GF-D8 (cell line): ENCODE results near the gene ZNF197.
"Not testable (repeated sequence)": the region's sequence is repeated elsewhere in the genome, so short reads cannot be mapped to it uniquely, and the experiment has no call there.

Experiments
- DNase-seq: peaks from one replicate; lab custom pipeline; 2025; lab: John Stamatoyannopoulos, UW

The ZNF197 gene

GRCh38 chr3:44661189-44661588 lies 36.4 kb downstream of the ZNF197 start:
- no peak for DNase-seq

DNA sequence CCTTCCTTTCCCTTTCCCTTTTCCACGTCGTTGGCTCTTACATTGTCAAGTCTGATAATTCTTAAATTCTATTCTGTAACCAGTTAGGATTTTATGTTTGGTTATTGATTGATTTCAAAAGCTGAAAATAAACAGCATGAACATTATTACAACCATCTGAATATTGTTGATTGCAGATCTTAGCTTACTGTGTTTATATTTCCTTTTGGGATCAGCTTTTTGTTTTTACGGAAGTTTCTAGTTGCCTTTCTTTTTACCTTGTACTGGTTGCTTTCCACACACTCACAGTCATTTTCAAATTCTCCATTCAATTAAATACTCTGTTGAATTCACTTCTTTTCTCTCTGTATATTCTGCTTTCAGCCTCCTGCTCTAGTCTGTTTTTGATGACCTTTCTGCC lies 40.3 kb downstream of the ZNF197 start:
- DNase-seq, result no peak

DNA sequence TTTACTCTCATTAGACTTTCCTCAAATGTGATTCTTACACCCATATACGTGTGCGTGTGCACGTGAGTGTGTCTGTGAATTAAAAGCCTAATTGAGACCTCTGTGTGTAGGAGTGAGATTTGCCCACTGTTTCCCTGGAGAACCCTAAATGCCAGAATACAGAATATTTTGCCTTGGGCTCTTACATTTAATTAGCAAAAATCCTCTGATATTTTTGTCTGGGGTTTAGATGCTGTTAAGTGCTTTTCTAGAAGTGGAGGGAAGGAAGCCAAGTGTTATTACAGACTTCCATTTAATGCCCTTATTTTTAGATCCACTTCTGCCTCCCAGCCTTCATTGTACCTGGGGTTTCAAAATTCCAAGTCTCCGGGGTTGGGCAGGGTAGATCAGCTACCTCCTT lies 41.5 kb downstream of the ZNF197 start:
- no peak for DNase-seq

GRCh38 chr3:44669760-44670159 lies 44.9 kb downstream of the ZNF197 start:
- DNase-seq, result no peak

DNA sequence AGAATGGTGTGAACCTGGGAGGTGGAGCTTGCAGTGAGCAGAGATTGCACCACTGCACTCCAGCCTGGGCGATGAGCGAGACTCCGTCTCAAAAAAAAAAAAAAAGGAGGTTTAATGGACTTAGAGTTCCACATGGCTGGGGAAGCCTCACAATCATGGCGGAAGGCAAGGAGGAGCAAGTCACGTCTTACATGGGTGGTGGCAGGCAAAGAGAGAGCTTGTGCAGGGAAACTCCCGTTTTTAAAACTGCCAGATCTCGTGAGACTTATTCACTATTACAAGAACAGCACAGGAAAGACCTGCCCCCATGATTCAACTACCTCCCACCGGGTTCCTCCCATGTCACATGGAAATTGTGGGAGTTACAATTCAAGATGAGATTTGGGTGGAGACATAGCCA lies 48.6 kb downstream of the ZNF197 start:
- not testable (repeated sequence) for DNase-seq

- DNase-seq, result no peak
Measured at GRCh38 chr3:44674211-44674610, 49.4 kb downstream of the ZNF197 start.

- no peak for DNase-seq
Measured at GRCh38 chr3:44678480-44679116, 53.8 kb downstream of the ZNF197 start.

DNA sequence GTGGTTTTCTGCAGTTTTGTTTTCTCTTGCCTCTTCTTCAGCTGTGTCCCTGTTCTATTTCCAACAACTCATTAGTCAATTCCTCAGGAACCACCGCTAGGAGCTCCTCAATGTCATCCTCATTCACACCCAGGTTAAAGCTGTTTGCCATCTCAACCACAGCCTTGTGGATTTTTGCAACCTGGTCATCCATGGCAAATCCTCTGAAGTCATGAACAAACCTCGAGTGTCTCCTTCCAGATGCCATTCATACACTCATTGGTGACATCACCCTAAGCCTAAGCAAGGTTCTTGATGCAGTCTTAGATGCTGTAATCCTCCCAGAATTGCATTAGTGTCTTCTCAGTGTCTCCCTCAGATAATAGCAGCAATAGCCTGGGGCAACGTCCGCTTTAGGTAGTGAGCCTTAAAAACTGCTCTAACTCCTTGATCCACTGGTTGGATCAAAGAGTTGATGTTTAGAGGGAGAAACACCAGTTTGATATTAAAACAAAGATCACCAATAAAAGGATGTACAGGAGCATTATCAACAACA lies 56.2 kb downstream of the ZNF197 start:
- no peak for DNase-seq

DNA sequence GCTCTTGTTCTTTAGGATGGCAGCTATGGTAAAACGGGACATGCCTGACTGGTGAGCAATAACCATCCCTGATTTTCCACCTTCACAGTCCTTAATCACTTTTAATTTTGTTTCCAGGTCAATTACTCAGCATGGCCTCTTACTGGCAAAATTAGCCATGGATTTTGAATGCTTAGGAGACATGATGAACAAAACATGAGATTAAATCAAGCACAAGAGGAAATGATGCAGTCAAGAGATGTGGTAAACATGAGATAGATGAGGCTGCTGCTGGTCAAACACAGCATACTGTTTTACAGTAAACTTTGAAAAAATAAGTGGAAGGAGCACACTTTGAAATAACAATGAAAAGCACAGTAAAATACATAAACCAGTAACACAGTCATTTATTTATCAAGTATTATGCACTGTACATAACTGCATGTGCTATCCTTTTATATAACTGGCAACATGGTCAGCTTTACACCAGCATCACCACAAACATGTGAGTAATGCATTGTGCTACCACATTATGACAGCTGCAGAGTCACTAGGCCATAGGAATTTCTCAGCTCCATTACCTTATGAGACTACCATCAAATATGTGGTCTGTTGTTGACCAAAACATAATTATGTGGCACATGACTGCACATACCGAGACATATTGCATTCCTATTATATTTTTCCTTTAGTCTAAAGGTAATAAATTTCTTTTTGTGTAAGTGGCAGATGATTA lies 57.5 kb downstream of the ZNF197 start:
- DNase-seq, result no peak

DNA sequence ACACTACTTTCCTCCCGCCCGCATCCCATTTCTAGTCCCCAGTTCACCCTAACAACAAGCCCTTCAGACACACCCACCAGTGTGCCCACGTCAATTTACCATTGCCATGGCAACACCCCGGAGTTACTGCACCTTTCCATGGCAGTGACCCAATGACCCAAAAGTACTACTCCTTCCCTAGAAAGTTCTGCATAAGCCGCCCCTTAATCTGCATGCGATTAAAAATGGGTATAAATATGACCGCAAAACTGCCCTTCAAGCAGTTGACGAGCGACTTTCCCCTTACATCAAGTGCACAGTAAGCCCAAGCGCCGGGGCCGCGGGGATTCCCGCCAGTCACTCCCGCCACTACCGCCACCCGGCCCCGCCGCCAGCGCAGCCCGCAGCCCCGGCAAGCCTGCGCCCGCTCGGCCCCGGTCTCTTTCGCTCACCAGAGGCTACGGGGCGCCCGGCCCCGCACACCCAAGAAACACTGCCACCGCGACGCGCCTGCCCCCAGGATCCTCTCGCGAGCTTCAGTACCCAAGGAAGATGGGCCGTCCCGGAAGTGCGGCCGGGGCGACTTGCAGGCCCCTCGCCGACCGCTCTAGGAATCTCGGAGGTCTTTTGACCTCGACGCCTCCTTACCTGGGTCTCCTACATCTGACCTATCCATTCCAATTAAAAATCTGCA lies 60.4 kb downstream of the ZNF197 start:
- no peak for DNase-seq

- no peak for DNase-seq
Measured at GRCh38 chr3:44687898-44688297, 63.1 kb downstream of the ZNF197 start.
